A549 treated with dexamethasone at 1 μM for 4 hours (cell line): ENCODE data around the gene C1QL2. TPM values are rescaled to one million over a fixed set of nuclear protein-coding genes. Genes with fewer than 3 reads are reported as not detected.

Experiments used
- total RNA-seq: library from RNA; stranded (reverse); fragments of 200-300 nt; extraction: Qiagen RNA extraction; gene quantifications from 5 replicates; pipeline ENCODE4 v1.2.3, GENCODE V29; 2022

Gene C1QL2
- total RNA-seq = 0.30 to 0.86 TPM (median 0.67 TPM) in 5 replicates

GRCh38 chr2:119158563-119159347 is at the start of gene C1QL2:
Gene C1QL2 (minus strand): TSS chr2:119158751. CDS start chr2:119158269, 482 bp downstream.

Other genes starting within 250 kb of the C1QL2 start
- gene MARCO, start 216.6 kb downstream of the C1QL2 start, total RNA-seq = 0.08 to 0.19 TPM (median 0.15 TPM) in 3 of 5 replicates, not detected in the others
- 42.0 to 55.6 TPM (median 53.7 TPM) in 5 replicates for gene STEAP3, start 65.1 kb upstream of the C1QL2 start, total RNA-seq
- gene C2orf76, start 208.1 kb upstream of the C1QL2 start, total RNA-seq = 10.2 to 15.4 TPM (median 11.0 TPM) in 5 replicates
- gene DBI, start 208.2 kb upstream of the C1QL2 start, total RNA-seq = 397 to 534 TPM (median 405 TPM) in 5 replicates